ENCODE data around the gene ANKRD11. TPM values are rescaled to one million over a fixed set of nuclear protein-coding genes. Genes with fewer than 3 reads are reported as not detected.

The ANKRD11 gene
- total RNA-seq, 1 experiment from 2014 or later, result 297 TPM

DNA sequence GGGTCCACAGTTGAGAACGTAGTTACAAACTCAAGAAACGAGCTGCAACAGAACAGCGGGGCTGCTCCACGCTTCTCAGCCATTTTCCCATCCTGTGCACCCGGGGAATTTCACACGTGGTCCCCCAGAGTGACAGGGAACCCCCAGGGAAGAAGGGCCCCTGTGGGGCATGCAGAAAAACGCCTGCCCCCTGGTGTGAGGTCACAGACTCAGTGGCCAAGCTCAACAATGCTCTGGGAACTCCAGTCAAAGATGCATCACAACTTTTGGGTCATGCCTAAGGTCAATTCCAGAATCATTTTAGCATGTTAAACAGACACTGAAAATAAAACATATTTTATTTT is 157.5 kb downstream of the ANKRD11 start:
- H3K36me3 Mint-ChIP-seq (ENCODE audit: insufficient read depth, unreplicated experiment), result peaks cover 77% of the 10 kb centered on the region
- H3K27me3 Mint-ChIP-seq (ENCODE audit: insufficient read depth, unreplicated experiment), result no peaks in the 10 kb centered on the region
- no peak overlapping the region for H3K4me3 ChIP-seq (ENCODE audit: low read depth, low read length)
- intact Hi-C loops (cut with micrococcal nuclease; ENCODE audit: unreplicated experiment), result loop anchor here (5.0 kb wide), 1 partner anchor 174 kb away; the partner anchor contains the start of gene SPG7
- H3K36me3 ChIP-seq (ENCODE audit: control insufficient read depth, insufficient read depth, low read length), result no peaks in the 10 kb centered on the region
- CTCF ChIA-PET, result no interaction called here
- POLR2A ChIA-PET, result no interaction called here
- no peaks in the 10 kb centered on the region for H3K9me3 ChIP-seq
- H3K4me1 ChIP-seq, result peaks cover 3% of the 10 kb centered on the region; the same call in 1 of the 2 replicates
- no TSS peak for BruUV-seq (replicated peaks)
- H3K27ac Mint-ChIP-seq (ENCODE audit: unreplicated experiment), result no peak overlapping the region
- H3K4me1 Mint-ChIP-seq (ENCODE audit: low read depth, unreplicated experiment), result peaks cover 25% of the 10 kb centered on the region
- H3K27me3 ChIP-seq (replicated peaks; ENCODE audit: control insufficient read depth, insufficient read depth, low read length), result no peaks in the 10 kb centered on the region
- TF ChIP-seq CTCF (IDR thresholded peaks at IDR 0.05; ENCODE audit: insufficient read depth in 1 of 2, low read depth in 1 of 2, low read length in 1 of 2, severe bottlenecking in 1 of 2, unreplicated experiment in 1 of 2), result no peak
- no peak overlapping the region for H3K4me3 Mint-ChIP-seq (ENCODE audit: unreplicated experiment)
- H3K9me3 Mint-ChIP-seq (ENCODE audit: unreplicated experiment), result no peaks in the 10 kb centered on the region
- DNase-seq, result no peak

- CTCF ChIA-PET, result no interaction called here
- Mint-ChIP-seq H3K27me3 (ENCODE audit: insufficient read depth, unreplicated experiment) (no peaks in the 10 kb centered on the region), H3K9me3 (ENCODE audit: unreplicated experiment) (no peaks in the 10 kb centered on the region), H3K36me3 (ENCODE audit: insufficient read depth, unreplicated experiment) (peaks cover 77% of the 10 kb centered on the region), H3K4me3 (ENCODE audit: unreplicated experiment) (no peak overlapping the region), H3K27ac (ENCODE audit: unreplicated experiment) (peak overlapping the region; percentile 18), H3K4me1 (ENCODE audit: low read depth, unreplicated experiment) (peaks cover 30% of the 10 kb centered on the region)
- H3K4me1 ChIP-seq, result peaks cover 8% of the 10 kb centered on the region
- DNase-seq, result peak in 1 of 2 experiments; percentile 25
- intact Hi-C loops (cut with micrococcal nuclease; ENCODE audit: unreplicated experiment), result loop anchor here (5.0 kb wide), 1 partner anchor 175 kb away; the partner anchor contains the start of gene SPG7
- H3K9me3 ChIP-seq, result no peaks in the 10 kb centered on the region
- H3K4me3 ChIP-seq (ENCODE audit: low read depth, low read length), result no peak overlapping the region
- BruUV-seq (replicated peaks), result no TSS peak
- H3K36me3 ChIP-seq (ENCODE audit: control insufficient read depth, insufficient read depth, low read length), result no peaks in the 10 kb centered on the region
- H3K27me3 ChIP-seq (replicated peaks; ENCODE audit: control insufficient read depth, insufficient read depth, low read length), result no peaks in the 10 kb centered on the region
- POLR2A ChIA-PET, result no interaction called here
- TF ChIP-seq CTCF (IDR thresholded peaks at IDR 0.05; ENCODE audit: insufficient read depth in 1 of 2, low read depth in 1 of 2, low read length in 1 of 2, severe bottlenecking in 1 of 2, unreplicated experiment in 1 of 2), result no peak
Measured at GRCh38 chr16:89332243-89332901, 158.0 kb downstream of the ANKRD11 start.

DNA sequence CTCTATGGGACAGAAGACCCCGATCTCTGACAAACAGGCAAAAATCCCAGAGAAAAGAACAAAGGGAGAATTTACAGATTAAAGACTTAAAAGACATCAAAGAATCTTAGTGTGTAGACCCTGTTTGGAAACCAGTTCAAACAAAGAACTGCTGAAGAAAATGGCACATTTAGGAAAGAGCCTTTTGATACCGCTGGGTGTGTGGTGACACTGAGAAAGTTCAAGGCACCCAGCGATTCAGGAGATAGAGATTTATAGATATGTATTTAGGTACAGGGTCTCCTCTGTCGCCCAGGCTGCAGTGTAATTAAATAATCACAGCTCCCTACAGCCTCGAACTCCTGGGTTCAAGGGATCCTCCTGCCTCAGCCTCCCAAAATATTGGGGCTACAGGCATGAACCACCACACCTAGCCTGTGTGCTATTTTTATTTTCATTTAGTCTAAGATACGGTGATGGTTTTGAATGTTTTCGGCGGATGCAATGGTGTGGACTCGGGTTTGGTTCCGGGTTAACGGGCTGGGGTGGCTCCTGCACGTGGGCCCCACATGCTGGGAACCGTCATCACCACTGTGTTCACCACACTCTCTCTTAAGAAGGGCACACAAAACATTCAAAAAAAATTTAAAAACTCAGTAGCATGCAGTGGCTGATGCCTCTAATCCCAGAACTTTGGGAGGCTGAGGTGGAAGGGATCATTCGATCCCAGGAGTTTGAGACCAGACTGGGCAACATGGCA is 158.8 kb downstream of the ANKRD11 start:
- ChIA-PET CTCF (interaction anchor here (0.7 kb wide), 1 partner anchor 1284 kb away, joined by 4 read pairs; no protein-coding TSS in a partner anchor), POLR2A (no interaction called here)
- Mint-ChIP-seq H3K4me1 (ENCODE audit: low read depth, unreplicated experiment) (peaks cover 38% of the 10 kb centered on the region), H3K36me3 (ENCODE audit: insufficient read depth, unreplicated experiment) (peaks cover 77% of the 10 kb centered on the region), H3K27me3 (ENCODE audit: insufficient read depth, unreplicated experiment) (no peaks in the 10 kb centered on the region), H3K9me3 (ENCODE audit: unreplicated experiment) (no peaks in the 10 kb centered on the region), H3K4me3 (ENCODE audit: unreplicated experiment) (no peak overlapping the region), H3K27ac (ENCODE audit: unreplicated experiment) (no peak overlapping the region)
- H3K27me3 ChIP-seq (replicated peaks; ENCODE audit: control insufficient read depth, insufficient read depth, low read length), result no peaks in the 10 kb centered on the region
- intact Hi-C loops (cut with micrococcal nuclease; ENCODE audit: unreplicated experiment), result loop anchor here (5.0 kb wide), 1 partner anchor 176 kb away; the partner anchor contains the start of gene SPG7
- no peak overlapping the region for H3K4me3 ChIP-seq (ENCODE audit: low read depth, low read length)
- BruUV-seq (replicated peaks), result no TSS peak
- peak in 1 of 2 experiments; percentile 14 for DNase-seq
- peaks cover 16% of the 10 kb centered on the region for H3K4me1 ChIP-seq
- TF ChIP-seq CTCF (IDR thresholded peaks at IDR 0.05; ENCODE audit: insufficient read depth in 1 of 2, low read depth in 1 of 2, low read length in 1 of 2, severe bottlenecking in 1 of 2, unreplicated experiment in 1 of 2), result no peak
- no peaks in the 10 kb centered on the region for H3K9me3 ChIP-seq
- H3K36me3 ChIP-seq (ENCODE audit: control insufficient read depth, insufficient read depth, low read length), result no peaks in the 10 kb centered on the region

Measured in Caco-2 (cell line).